ENCODE measurements around the gene CYB561. TPM values are rescaled to one million over a fixed set of nuclear protein-coding genes. Genes with fewer than 3 reads are reported as not detected.
A peak's percentile ranks its signal among the peaks of the same experiment; 100 is the strongest.

Gene CYB561
- total RNA-seq, 1 experiment from 2014 or later = 125 TPM

DNA sequence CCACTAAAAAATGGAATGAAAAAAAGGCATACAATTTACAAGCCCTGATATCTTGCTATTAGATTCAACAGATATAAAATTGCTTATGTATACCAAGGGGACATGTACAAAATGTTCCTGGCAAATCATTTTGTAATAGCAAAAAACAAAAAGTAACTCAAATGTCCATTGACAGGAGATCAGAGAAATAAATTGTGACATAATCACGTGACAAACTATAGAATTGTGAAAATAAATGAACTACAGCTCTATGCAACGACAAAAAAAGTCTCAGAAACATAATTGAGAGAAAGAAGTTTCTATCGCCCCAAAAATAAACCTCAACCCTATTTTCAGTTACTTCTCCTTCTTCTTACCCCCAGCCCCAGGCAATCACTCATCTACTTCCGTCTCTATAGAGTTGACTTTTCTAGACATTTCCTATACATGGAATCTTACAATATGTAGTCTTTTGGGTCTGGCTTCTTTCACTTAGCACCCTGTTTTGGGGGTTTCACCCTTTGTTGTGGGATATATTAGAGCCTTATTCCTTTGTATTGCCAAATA is 18.7 kb upstream of the CYB561 start:
- Histone ChIP-seq H3K27ac (ENCODE audit: low read length) (no peak overlapping the region), H3K27me3 (ENCODE audit: low read length) (no peaks in the 10 kb centered on the region), H3K9me2 (replicated peaks; ENCODE audit: low read length) (no peaks in the 10 kb centered on the region), H3K4me1 (ENCODE audit: insufficient read depth, low read length) (peaks cover 26% of the 10 kb centered on the region), H4K20me1 (ENCODE audit: low read length) (no peaks in the 10 kb centered on the region), H3F3A (ENCODE audit: low read length, unreplicated experiment) (no peaks in the 10 kb centered on the region), H3K9ac (ENCODE audit: low read length) (no peak overlapping the region), H3K9me3 (ENCODE audit: low read length) (no peaks in the 10 kb centered on the region), H3K36me3 (ENCODE audit: low read depth, low read length) (no peaks in the 10 kb centered on the region), H3K4me3 (ENCODE audit: low read length) (no peak overlapping the region), H3K79me2 (ENCODE audit: low read length) (no peaks in the 10 kb centered on the region), H2AFZ (ENCODE audit: low read length) (no peak overlapping the region), H3K4me2 (ENCODE audit: low read length) (no peak overlapping the region)
- TF ChIP-seq, protein P1, sequence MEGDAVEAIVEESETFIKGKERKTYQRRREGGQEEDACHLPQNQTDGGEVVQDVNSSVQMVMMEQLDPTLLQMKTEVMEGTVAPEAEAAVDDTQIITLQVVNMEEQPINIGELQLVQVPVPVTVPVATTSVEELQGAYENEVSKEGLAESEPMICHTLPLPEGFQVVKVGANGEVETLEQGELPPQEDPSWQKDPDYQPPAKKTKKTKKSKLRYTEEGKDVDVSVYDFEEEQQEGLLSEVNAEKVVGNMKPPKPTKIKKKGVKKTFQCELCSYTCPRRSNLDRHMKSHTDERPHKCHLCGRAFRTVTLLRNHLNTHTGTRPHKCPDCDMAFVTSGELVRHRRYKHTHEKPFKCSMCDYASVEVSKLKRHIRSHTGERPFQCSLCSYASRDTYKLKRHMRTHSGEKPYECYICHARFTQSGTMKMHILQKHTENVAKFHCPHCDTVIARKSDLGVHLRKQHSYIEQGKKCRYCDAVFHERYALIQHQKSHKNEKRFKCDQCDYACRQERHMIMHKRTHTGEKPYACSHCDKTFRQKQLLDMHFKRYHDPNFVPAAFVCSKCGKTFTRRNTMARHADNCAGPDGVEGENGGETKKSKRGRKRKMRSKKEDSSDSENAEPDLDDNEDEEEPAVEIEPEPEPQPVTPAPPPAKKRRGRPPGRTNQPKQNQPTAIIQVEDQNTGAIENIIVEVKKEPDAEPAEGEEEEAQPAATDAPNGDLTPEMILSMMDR (conservative IDR thresholded peaks at IDR 0.05; ENCODE audit: low read depth, low read length) = no peak
- no peak for TF ChIP-seq EZH2phosphoT487 (IDR thresholded peaks at IDR 0.05; ENCODE audit: borderline replicate concordance, low read length)
- no peak for TF ChIP-seq EZH2 (IDR thresholded peaks at IDR 0.05; ENCODE audit: low read length, unreplicated experiment)
- ChIA-PET POLR2A (ENCODE audit: unreplicated experiment) (no interaction called here), CTCF (no interaction called here)
- intact Hi-C loops (cut with micrococcal nuclease) = no loop called here
- ATAC-seq (no peak), DNase-seq (no peak)
- no TSS peak for BruUV-seq (replicated peaks)

DNA sequence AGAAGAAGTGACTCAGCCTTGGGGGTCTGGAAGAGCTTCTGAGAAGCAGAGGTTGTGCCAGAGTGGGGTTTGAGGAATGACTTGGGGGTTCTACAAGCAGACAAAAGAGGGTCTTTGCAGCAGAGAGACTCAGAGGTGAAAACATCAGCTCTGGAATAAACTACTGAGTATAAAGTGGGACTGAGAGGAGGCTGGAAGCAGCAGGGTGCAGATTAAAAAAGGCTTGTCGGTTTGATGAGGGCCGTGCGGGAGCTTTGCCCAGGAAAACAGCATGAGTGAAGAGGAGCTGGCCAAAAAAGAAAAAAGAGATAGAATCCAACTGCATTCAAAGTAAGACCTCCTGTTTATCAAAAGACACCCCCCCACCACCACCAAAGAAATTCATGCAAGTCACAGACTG is 17.7 kb upstream of the CYB561 start:
- no peak overlapping the region for H2AFZ ChIP-seq (ENCODE audit: low read length)
- no peaks in the 10 kb centered on the region for H3K9me2 ChIP-seq (replicated peaks; ENCODE audit: low read length)
- H3K79me2 ChIP-seq (ENCODE audit: low read length) = no peaks in the 10 kb centered on the region
- H3F3A ChIP-seq (ENCODE audit: low read length, unreplicated experiment) = no peaks in the 10 kb centered on the region
- H3K9ac ChIP-seq (ENCODE audit: low read length) = no peak overlapping the region
- no peak overlapping the region for H3K4me3 ChIP-seq (ENCODE audit: low read length)
- H3K4me1 ChIP-seq (ENCODE audit: insufficient read depth, low read length) = peaks cover 26% of the 10 kb centered on the region
- H3K27me3 ChIP-seq (ENCODE audit: low read length) = no peaks in the 10 kb centered on the region
- POLR2A ChIA-PET (ENCODE audit: unreplicated experiment) = no interaction called here
- DNase-seq (no peak), ATAC-seq (no peak)
- TF ChIP-seq EZH2 (IDR thresholded peaks at IDR 0.05; ENCODE audit: low read length, unreplicated experiment) (no peak), EZH2phosphoT487 (IDR thresholded peaks at IDR 0.05; ENCODE audit: borderline replicate concordance, low read length) (no peak)
- TF ChIP-seq, protein P1 (conservative IDR thresholded peaks at IDR 0.05; ENCODE audit: low read depth, low read length) = no peak
- CTCF ChIA-PET = no interaction called here
- H3K4me2 ChIP-seq (ENCODE audit: low read length) = no peak overlapping the region
- no peaks in the 10 kb centered on the region for H4K20me1 ChIP-seq (ENCODE audit: low read length)
- no peaks in the 10 kb centered on the region for H3K9me3 ChIP-seq (ENCODE audit: low read length)
- H3K36me3 ChIP-seq (ENCODE audit: low read depth, low read length) = no peaks in the 10 kb centered on the region
- no TSS peak for BruUV-seq (replicated peaks)
- intact Hi-C loops (cut with micrococcal nuclease) = no loop called here
- H3K27ac ChIP-seq (ENCODE audit: low read length) = no peak overlapping the region

DNA sequence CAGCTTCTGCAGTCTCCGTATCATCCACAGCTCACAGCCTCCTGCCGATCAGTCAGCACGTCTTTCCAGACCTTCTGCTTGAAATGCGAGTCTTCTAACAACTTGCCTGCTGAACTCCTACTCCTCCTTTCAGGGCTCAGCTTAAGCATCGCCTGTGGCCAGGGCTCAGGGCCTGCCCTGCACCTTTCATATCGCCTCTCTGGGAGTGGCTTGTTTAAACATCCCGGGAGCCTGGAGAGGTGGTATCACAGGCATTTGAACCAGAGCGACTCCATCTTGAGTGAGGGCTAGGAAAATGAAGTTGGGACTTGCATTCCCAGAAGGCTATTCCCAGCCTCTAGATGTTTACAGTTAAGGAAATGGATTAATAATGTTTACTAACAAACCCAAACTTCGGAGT is 13.9 kb upstream of the CYB561 start:
- Histone ChIP-seq H3K4me1 (ENCODE audit: insufficient read depth, low read length) (peaks cover 26% of the 10 kb centered on the region), H3K36me3 (ENCODE audit: low read depth, low read length) (no peaks in the 10 kb centered on the region), H3K27me3 (ENCODE audit: low read length) (no peaks in the 10 kb centered on the region), H3K27ac (ENCODE audit: low read length) (peak overlapping the region; percentile 71; the same call in 1 of the 2 replicates), H3F3A (ENCODE audit: low read length, unreplicated experiment) (no peaks in the 10 kb centered on the region), H2AFZ (ENCODE audit: low read length) (no peak overlapping the region), H4K20me1 (ENCODE audit: low read length) (no peaks in the 10 kb centered on the region), H3K4me3 (ENCODE audit: low read length) (no peak overlapping the region), H3K9me3 (ENCODE audit: low read length) (no peaks in the 10 kb centered on the region), H3K4me2 (ENCODE audit: low read length) (0 out of 2 replicates have a peak overlapping the region, but pooled peaks have one; percentile 76), H3K79me2 (ENCODE audit: low read length) (no peaks in the 10 kb centered on the region), H3K9me2 (replicated peaks; ENCODE audit: low read length) (no peaks in the 10 kb centered on the region), H3K9ac (ENCODE audit: low read length) (no peak overlapping the region)
- intact Hi-C loops (cut with micrococcal nuclease) = loop anchor here (1.0 to 2.0 kb wide), 2 partner anchors 19 to 27 kb away; no protein-coding TSS in a partner anchor
- TF ChIP-seq, protein P1 (conservative IDR thresholded peaks at IDR 0.05; ENCODE audit: low read depth, low read length) = no peak
- ATAC-seq (no peak), DNase-seq (no peak)
- BruUV-seq (replicated peaks) = no TSS peak
- CTCF ChIA-PET = no interaction called here
- POLR2A ChIA-PET (ENCODE audit: unreplicated experiment) = interaction anchor here (0.8 kb wide), 1 partner anchor 21 kb away, joined by 4 read pairs; no protein-coding TSS in a partner anchor
